Superior temporal gyrus (tissue), 1 donor: ENCODE results near the gene PRADC1.
"Not testable (repeated sequence)": the region's sequence is repeated elsewhere in the genome, so short reads cannot be mapped to it uniquely, and the experiment has no call there.

ENCODE experiments used
- DNase-seq: peaks from one replicate; pipeline ENCODE4 v3.0.0-alpha.2; 2016; ENCODE audit errors: extremely low spot score

The PRADC1 gene

GRCh38 chr2:73202156-73203054 lies 30.6 kb downstream of the PRADC1 start, which contains the start of gene NOTO:
NOTO (plus strand) TSS chr2:73202574; CDS start chr2:73202667, 93 bp downstream.
- no peak for DNase-seq

GRCh38 chr2:73200281-73200680 lies 32.8 kb downstream of the PRADC1 start:
- not testable (repeated sequence) for DNase-seq

- no peak for DNase-seq
Measured at GRCh38 chr2:73197579-73197978, 35.5 kb downstream of the PRADC1 start.

GRCh38 chr2:73187549-73187948 lies 45.5 kb downstream of the PRADC1 start:
- DNase-seq = no peak

GRCh38 chr2:73185965-73186364 lies 47.1 kb downstream of the PRADC1 start:
- no peak for DNase-seq
